Large intestine (tissue), 3 donors: ENCODE measurements around the gene MFNG. TPM values are rescaled to one million over a fixed set of nuclear protein-coding genes. Genes with fewer than 3 reads are reported as not detected.

Source experiments
- DNase-seq, 2 donors: peaks; one replicate each; pipeline versions ENCODE4 v3.0.0 to v3.0.0-alpha.2; 2013
- H3K27ac ChIP-seq: one replicate; pipeline ENCODE4 v1.5.1; 2013; ENCODE audit warnings: low read length
- H3K27me3 ChIP-seq: 2 replicates; pipeline ENCODE4 v1.6.1; 2013; ENCODE audit warnings: low read length; ENCODE audit not compliant: control insufficient read depth, insufficient read depth
- H3K36me3 ChIP-seq: 2 replicates; pipeline ENCODE4 v1.6.1; 2013; ENCODE audit warnings: low read length; ENCODE audit not compliant: control insufficient read depth, insufficient read depth
- H3K4me1 ChIP-seq: one replicate; pipeline ENCODE4 v1.6.1; 2013; ENCODE audit warnings: low read length; ENCODE audit not compliant: control insufficient read depth, insufficient read depth
- H3K4me3 ChIP-seq: one replicate; pipeline ENCODE4 v1.5.1; 2013; ENCODE audit warnings: low read length
- H3K9me3 ChIP-seq: one replicate; pipeline ENCODE4 v1.6.1; 2013; ENCODE audit warnings: mild to moderate bottlenecking, low read depth, low read length, moderate library complexity; ENCODE audit not compliant: control insufficient read depth
- WGBS: methylation state at CpG from one replicate; pipeline ENCODE4 v1.1.5; 2013; ENCODE audit warnings: low lambda C conversion rate; ENCODE audit not compliant: insufficient coverage; 5-methylcytosine and 5-hydroxymethylcytosine counted together
- polyA plus RNA-seq: library from polyadenylated mRNA; unstranded; fragments of 120-200 nt; gene quantifications from one replicate; pipeline ENCODE4 v1.2.1, GENCODE V29; 2013

The MFNG gene
- polyA plus RNA-seq, 1 donor, result 9.1 TPM

GRCh38 chr22:37425369-37425768 lies 60.8 kb downstream of the MFNG start:
- Histone ChIP-seq H3K27me3 (peaks cover 76% of the 10 kb centered on the region), H3K4me1 (peaks cover 2% of the 10 kb centered on the region), H3K9me3 (peaks cover 3% of the 10 kb centered on the region), H3K36me3 (no peaks in the 10 kb centered on the region), H3K27ac (no peak overlapping the region), H3K4me3 (no peak overlapping the region)
- no CpG with 5 or more reads among the region's 11 CpGs for WGBS
- no peak for DNase-seq

- no CpG with 5 or more reads among the region's 8 CpGs for WGBS
- Histone ChIP-seq H3K27ac (no peak overlapping the region), H3K27me3 (peaks cover 84% of the 10 kb centered on the region), H3K9me3 (peaks cover 3% of the 10 kb centered on the region), H3K36me3 (no peaks in the 10 kb centered on the region), H3K4me3 (no peak overlapping the region), H3K4me1 (peaks cover 3% of the 10 kb centered on the region)
- no peak for DNase-seq
These were observed 62.9 kb downstream of the MFNG start for GRCh38 chr22:37423283-37423682.

GRCh38 chr22:37421468-37421877 lies 64.7 kb downstream of the MFNG start:
- WGBS, result 89% methylated on average over 1 of the region's 9 CpGs
- H3K4me3 ChIP-seq, result no peak overlapping the region
- H3K9me3 ChIP-seq, result no peaks in the 10 kb centered on the region
- no peaks in the 10 kb centered on the region for H3K36me3 ChIP-seq
- no peak overlapping the region for H3K27ac ChIP-seq
- peaks cover 3% of the 10 kb centered on the region for H3K4me1 ChIP-seq
- DNase-seq, result no peak
- H3K27me3 ChIP-seq, result peaks cover 77% of the 10 kb centered on the region

GRCh38 chr22:37420686-37421467 lies 65.3 kb downstream of the MFNG start:
- WGBS, result no CpG with 5 or more reads among the region's 18 CpGs
- Histone ChIP-seq H3K4me1 (peaks cover 3% of the 10 kb centered on the region), H3K27ac (no peak overlapping the region), H3K27me3 (peaks cover 77% of the 10 kb centered on the region), H3K4me3 (no peak overlapping the region), H3K36me3 (no peaks in the 10 kb centered on the region), H3K9me3 (no peaks in the 10 kb centered on the region)
- DNase-seq, result no peak

GRCh38 chr22:37419969-37420685 lies 66.1 kb downstream of the MFNG start:
- no peaks in the 10 kb centered on the region for H3K36me3 ChIP-seq
- no CpG with 5 or more reads among the region's 70 CpGs for WGBS
- peaks cover 70% of the 10 kb centered on the region for H3K27me3 ChIP-seq
- no peak for DNase-seq
- H3K4me1 ChIP-seq, result peaks cover 3% of the 10 kb centered on the region
- H3K9me3 ChIP-seq, result no peaks in the 10 kb centered on the region
- no peak overlapping the region for H3K27ac ChIP-seq
- no peak overlapping the region for H3K4me3 ChIP-seq

- DNase-seq, result no peak
These were observed 66.7 kb downstream of the MFNG start for GRCh38 chr22:37419370-37419968.

More at GRCh38 chr22:37419370-37419968, 66.7 kb downstream of the MFNG start:
- H3K4me3 ChIP-seq, result no peak overlapping the region
- H3K27ac ChIP-seq, result no peak overlapping the region
- H3K4me1 ChIP-seq, result peaks cover 3% of the 10 kb centered on the region
- no CpG with 5 or more reads among the region's 43 CpGs for WGBS
- peaks cover 63% of the 10 kb centered on the region for H3K27me3 ChIP-seq
- no peaks in the 10 kb centered on the region for H3K9me3 ChIP-seq
- no peaks in the 10 kb centered on the region for H3K36me3 ChIP-seq

Other genes with a start within 250 kb of the MFNG start
- gene RAC2, start 242.1 kb downstream of the MFNG start, polyA plus RNA-seq, result 22.6 TPM
- gene CYTH4, start 203.9 kb downstream of the MFNG start, polyA plus RNA-seq, result 4.3 TPM
- 0.27 TPM for gene ELFN2, start 58.9 kb downstream of the MFNG start, polyA plus RNA-seq
- gene CARD10, start 33.0 kb upstream of the MFNG start, polyA plus RNA-seq, result 36.0 TPM
- gene CDC42EP1, start 74.1 kb upstream of the MFNG start, polyA plus RNA-seq, result 50.3 TPM
- 308 TPM for gene LGALS2, start 93.7 kb upstream of the MFNG start, polyA plus RNA-seq
- gene GGA1, start 122.5 kb upstream of the MFNG start, polyA plus RNA-seq, result 49.7 TPM
- gene SH3BP1, start 153.3 kb upstream of the MFNG start, polyA plus RNA-seq, result 59.4 TPM
- gene PDXP, start 172.3 kb upstream of the MFNG start, polyA plus RNA-seq, result 24.7 TPM
- 644 TPM for gene LGALS1, start 189.3 kb upstream of the MFNG start, polyA plus RNA-seq
- 18.1 TPM for gene NOL12, start 200.0 kb upstream of the MFNG start, polyA plus RNA-seq
- gene TRIOBP, start 210.7 kb upstream of the MFNG start, polyA plus RNA-seq, result 43.5 TPM